ENCODE data around the gene CNN2. TPM values are rescaled to one million over a fixed set of nuclear protein-coding genes. Genes with fewer than 3 reads are reported as not detected.
A peak's percentile ranks its signal among the peaks of the same experiment; 100 is the strongest.

CNN2 gene
- total RNA-seq, 6 experiments from 2014 or later: 16.4 to 53.8 (median 22.2) TPM

DNA sequence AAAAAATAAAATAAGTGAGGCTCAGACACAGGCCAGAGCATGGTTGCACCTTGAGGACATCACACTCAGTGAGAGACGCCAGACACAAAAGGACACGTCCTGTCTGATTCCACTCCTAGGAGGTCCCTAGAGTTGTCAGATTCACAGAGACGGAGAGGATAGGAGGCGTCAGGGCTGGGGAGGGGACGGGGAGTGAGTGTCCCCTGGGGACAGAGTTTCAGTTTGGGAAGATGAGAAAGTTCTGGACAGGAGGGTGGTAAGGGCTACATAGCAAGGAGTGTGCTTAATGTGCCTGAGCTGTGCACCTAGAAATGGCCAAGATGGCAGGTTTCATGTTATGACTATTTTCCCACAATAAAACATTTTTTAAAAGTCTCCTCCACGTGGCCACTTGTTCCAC, 28.3 kb upstream of the CNN2 start:
- Histone ChIP-seq H3K27me3 (peaks cover 0 to 16% of the 10 kb centered on the region in 2 donors), H3K4me3 (no peak overlapping the region), H3K9me3 (no peaks in the 10 kb centered on the region), H3K36me3 (no peaks in the 10 kb centered on the region), H3K4me1 (peaks cover 0 to 36% (median 7%) of the 10 kb centered on the region in 4 donors), H3K27ac (no peak overlapping the region)
- intact Hi-C loops (cut with DNase I): loop anchor here in 1 of 2 donors (10.0 kb wide), 1 partner anchor 143 kb away; the partner anchor contains the start of genes CFD and ELANE
- no peak for TF ChIP-seq POLR2A (IDR thresholded peaks at IDR 0.05)
- TF ChIP-seq, protein P1, sequence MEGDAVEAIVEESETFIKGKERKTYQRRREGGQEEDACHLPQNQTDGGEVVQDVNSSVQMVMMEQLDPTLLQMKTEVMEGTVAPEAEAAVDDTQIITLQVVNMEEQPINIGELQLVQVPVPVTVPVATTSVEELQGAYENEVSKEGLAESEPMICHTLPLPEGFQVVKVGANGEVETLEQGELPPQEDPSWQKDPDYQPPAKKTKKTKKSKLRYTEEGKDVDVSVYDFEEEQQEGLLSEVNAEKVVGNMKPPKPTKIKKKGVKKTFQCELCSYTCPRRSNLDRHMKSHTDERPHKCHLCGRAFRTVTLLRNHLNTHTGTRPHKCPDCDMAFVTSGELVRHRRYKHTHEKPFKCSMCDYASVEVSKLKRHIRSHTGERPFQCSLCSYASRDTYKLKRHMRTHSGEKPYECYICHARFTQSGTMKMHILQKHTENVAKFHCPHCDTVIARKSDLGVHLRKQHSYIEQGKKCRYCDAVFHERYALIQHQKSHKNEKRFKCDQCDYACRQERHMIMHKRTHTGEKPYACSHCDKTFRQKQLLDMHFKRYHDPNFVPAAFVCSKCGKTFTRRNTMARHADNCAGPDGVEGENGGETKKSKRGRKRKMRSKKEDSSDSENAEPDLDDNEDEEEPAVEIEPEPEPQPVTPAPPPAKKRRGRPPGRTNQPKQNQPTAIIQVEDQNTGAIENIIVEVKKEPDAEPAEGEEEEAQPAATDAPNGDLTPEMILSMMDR (IDR thresholded peaks at IDR 0.05): no peak
- DNase-seq (no peak), ATAC-seq (no peak)
- 37% methylated on average over 6 of the region's 6 CpGs for whole genome bisulfite sequencing (ENCODE audit: insufficient coverage, low coverage, low lambda C conversion rate, missing lambda C conversion rate)

DNA sequence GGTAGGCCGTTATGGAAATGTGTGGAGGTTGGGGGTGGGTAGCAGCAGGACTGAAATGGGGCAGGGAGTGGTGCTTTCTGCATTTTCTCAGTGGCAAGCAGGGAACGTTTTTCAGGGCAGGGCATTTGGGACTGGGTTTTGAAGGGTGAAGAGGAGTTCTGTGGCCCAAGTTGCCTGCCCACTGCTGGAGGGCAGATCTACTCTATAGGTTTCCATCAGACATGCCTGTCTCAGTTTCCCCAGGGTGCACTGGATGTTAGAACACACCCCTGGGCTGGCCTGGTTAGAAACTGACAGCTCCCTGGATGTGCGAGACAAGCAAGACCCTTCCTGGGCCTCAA, 27.1 kb upstream of the CNN2 start:
- no peaks in the 10 kb centered on the region for H3K9me3 ChIP-seq
- H3K4me1 ChIP-seq: peaks cover 0 to 24% (median 3%) of the 10 kb centered on the region in 4 donors
- WGBS (ENCODE audit: insufficient coverage, low coverage, low lambda C conversion rate, missing lambda C conversion rate): 40% methylated on average over 2 of the region's 3 CpGs
- ATAC-seq: no peak
- no peak overlapping the region for H3K27ac ChIP-seq
- intact Hi-C loops (cut with DNase I): loop anchor here in 1 of 2 donors (10.0 kb wide), 1 partner anchor 145 kb away; the partner anchor contains the start of genes CFD and ELANE
- no peak overlapping the region for H3K4me3 ChIP-seq
- H3K36me3 ChIP-seq: no peaks in the 10 kb centered on the region
- peaks cover 0 to 16% of the 10 kb centered on the region in 2 donors for H3K27me3 ChIP-seq
- TF ChIP-seq, protein P1 (IDR thresholded peaks at IDR 0.05): no peak
- no peak for TF ChIP-seq POLR2A (IDR thresholded peaks at IDR 0.05)
- DNase-seq: no peak

DNA sequence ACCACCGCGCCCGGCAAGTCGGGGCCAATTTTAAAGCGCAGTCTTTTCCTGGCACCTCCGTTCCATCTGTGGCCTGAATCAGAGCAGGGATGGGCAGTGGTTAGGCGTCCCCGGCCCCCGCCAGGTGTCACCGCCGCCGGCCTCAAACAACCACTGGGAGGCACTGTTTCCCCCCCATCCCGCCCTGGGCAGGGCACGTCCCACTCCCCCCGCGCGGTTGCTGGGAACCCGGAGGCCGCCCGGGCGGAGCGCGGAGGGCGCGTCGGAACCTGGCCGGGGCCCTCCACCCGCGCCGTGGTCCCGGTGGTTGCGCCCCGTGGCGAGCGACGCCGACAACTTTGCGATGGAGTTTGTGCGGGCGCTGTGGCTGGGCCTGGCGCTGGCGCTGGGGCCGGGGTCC, 26.3 kb upstream of the CNN2 start, which contains the start of gene GRIN3B:
Gene GRIN3B, plus strand, starts transcription at position 325 of the 400 bp plus-strand sequence. Its CDS starts 19 bp downstream, at position 344.
- Histone ChIP-seq H3K4me3 (no peak within 1 kb of the TSS), H3K36me3 (no peaks in the 10 kb centered on the region), H3K27ac (no peak within 1 kb of the TSS), H3K27me3 (peaks cover 0 to 16% of the 10 kb centered on the region in 2 donors), H3K4me1 (peaks cover 0 to 16% (median 3%) of the 10 kb centered on the region in 4 donors), H3K9me3 (no peaks in the 10 kb centered on the region)
- ATAC-seq (peak in 2 of 4 donors; percentile 23 to 24), DNase-seq (no peak)
- TF ChIP-seq, protein P1 (IDR thresholded peaks at IDR 0.05): peak; percentile 26 to 41 (median 32)
- TF ChIP-seq POLR2A (IDR thresholded peaks at IDR 0.05): no peak
- intact Hi-C loops (cut with DNase I): no loop called here
- 3% methylated on average over 31 of the region's 43 CpGs for WGBS (ENCODE audit: insufficient coverage, low coverage, low lambda C conversion rate, missing lambda C conversion rate)

DNA sequence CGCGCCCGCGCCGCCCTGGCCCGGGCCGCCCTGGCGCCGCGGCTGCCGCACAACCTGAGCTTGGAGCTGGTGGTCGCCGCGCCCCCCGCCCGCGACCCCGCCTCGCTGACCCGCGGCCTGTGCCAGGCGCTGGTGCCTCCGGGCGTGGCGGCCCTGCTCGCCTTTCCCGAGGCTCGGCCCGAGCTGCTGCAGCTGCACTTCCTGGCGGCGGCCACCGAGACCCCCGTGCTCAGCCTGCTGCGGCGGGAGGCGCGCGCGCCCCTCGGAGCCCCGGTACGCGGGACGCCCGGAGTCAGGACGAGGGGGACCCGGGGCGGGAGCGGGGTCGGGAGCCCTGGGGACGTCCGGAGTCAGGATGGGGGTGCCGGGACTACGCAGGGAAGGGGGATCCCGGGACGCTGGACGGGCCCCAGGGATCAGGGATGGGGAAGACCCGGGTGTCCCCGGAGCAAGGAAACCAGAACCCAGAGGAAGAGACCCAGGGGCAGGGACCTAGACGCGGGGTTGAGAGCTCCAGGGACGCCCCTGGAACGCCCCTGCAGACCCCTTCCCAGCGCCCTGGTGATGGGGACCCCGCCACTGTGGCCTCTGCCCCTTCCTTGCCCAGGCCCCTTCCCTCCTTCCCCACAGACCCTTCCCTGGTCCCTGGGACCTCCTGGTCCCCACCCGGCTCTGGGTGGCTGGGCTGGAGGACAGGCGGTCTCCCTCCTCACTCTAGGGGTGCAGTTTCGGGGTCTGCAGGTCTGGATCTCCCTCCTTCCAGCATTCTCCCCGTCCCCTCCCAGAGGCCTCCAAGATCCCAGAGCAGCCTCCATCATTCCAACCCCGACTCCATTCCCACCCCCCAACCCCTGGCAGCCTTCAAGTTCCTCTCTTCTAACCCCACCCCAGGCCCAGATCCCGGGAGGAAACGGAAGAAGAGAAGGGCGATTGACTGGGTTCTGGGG, 25.5 kb upstream of the CNN2 start:
- no peak for ATAC-seq
- no peak for DNase-seq
- Histone ChIP-seq H3K4me3 (no peak overlapping the region), H3K4me1 (peaks cover 0 to 8% (median 2%) of the 10 kb centered on the region in 4 donors), H3K27ac (no peak overlapping the region), H3K27me3 (peaks cover 0 to 16% of the 10 kb centered on the region in 2 donors), H3K36me3 (no peaks in the 10 kb centered on the region), H3K9me3 (no peaks in the 10 kb centered on the region)
- TF ChIP-seq, protein P1 (IDR thresholded peaks at IDR 0.05): no peak
- TF ChIP-seq POLR2A (IDR thresholded peaks at IDR 0.05): no peak
- WGBS (ENCODE audit: insufficient coverage, low coverage, low lambda C conversion rate, missing lambda C conversion rate): 9% methylated on average over 20 of the region's 73 CpGs
- intact Hi-C loops (cut with DNase I): no loop called here
